ENCODE measurements around the gene HLCS. TPM values are rescaled to one million over a fixed set of nuclear protein-coding genes. Genes with fewer than 3 reads are reported as not detected.

Gene HLCS
- total RNA-seq, 1 experiment from 2014 or later: 30.9 TPM

- no peak for DNase-seq (ENCODE audit: low read depth)
Measured at GRCh38 chr21:36747041-36747814, 219.2 kb downstream of the HLCS start.

DNA sequence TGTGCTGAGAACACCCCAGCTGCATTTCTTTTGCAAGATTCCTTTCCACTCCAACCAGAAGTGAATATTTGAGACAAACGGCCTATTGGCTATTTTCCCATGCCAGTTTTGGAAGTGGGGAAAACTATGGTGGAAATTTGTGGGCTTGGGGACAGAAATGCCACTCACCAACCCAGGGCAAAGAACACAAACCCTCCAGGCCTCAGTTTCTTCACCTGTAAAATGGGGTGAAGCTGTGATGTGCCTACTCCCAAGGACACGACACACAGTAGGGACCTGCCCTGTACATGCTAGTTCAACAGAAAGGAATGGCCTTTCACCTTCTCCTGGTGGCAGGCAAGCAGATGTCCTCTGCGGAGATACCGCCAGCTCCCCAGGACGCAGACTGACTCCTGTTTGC is 221.0 kb downstream of the HLCS start:
- no peak for DNase-seq (ENCODE audit: low read depth)

- DNase-seq (ENCODE audit: low read depth): no peak
Measured at GRCh38 chr21:36744560-36745231, 221.8 kb downstream of the HLCS start.

- no peak for DNase-seq (ENCODE audit: low read depth)
Measured at GRCh38 chr21:36744190-36744559, 222.3 kb downstream of the HLCS start.

DNA sequence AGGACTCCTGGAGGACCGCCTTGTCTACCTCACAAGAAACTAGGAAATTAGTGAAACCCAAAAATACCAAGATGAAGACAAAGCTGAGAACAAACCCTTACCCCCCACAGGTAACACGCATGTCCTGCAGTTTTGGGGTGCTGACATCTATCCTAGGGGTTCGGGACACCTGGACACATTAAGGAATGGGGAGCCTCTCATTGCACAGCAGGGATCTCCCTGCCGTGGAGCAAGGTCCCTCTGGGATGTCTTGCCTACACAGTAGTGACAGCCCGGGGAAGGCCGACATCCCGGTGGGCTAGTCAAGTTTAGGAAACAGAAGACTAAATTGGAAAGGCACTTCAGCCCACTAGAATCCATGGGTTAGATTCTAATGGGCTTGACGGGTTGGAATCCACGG is 223.0 kb downstream of the HLCS start:
- no peak for DNase-seq (ENCODE audit: low read depth)

GRCh38 chr21:36743008-36743407 is 223.5 kb downstream of the HLCS start:
- DNase-seq (ENCODE audit: low read depth): no peak

DNA sequence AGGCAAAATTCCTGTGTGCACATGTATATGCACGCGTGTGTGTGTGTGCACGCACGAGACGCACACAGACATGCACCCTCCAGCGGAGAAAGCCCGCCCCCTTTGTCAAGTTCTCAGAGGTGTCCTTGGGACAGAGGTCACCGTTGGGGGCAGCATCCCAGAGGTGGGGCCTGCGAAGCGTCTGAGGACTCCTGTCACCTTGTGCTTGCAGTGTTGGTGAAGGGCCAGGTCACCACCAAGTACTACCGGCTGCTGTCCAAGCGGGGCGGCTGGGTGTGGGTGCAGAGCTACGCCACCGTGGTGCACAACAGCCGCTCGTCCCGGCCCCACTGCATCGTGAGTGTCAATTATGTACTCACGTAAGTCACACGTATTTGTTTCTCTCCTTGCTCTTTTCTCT is 225.0 kb downstream of the HLCS start:
- no peak for DNase-seq (ENCODE audit: low read depth)

DNA sequence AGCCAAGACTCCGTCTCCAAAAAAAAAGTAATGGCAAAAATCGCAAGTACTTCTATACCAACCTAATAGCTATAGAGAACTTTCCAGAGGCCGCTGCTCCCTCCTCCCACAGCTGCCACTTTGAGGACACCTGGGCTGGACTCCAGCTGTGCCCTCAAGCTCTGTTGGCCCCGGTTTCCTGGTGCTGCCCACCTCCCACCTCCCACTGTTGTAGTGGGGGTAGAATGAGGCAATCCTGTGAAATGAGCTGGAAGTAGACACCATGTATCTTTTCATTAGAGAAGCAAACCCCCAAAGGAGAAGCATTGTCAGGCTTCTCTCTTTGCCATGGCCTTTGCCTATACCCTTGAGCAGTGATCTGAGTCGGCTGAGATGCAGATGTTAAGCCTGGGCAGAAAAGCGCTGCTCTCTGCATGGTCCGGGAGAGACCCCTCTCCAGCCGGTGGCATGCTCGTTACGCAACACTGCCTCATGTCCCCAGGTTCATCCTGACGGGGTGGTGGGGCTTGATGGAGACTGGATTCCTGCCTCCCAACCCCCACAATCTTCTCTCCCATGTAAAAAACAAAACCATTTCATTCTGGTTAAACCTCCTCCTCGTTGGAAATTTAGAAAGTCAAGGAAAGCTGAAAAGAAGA is 227.9 kb downstream of the HLCS start:
- no peak for DNase-seq (ENCODE audit: low read depth)

GRCh38 chr21:36735724-36736320 is 230.6 kb downstream of the HLCS start:
- peak; percentile 21 for DNase-seq (ENCODE audit: low read depth)

DNA sequence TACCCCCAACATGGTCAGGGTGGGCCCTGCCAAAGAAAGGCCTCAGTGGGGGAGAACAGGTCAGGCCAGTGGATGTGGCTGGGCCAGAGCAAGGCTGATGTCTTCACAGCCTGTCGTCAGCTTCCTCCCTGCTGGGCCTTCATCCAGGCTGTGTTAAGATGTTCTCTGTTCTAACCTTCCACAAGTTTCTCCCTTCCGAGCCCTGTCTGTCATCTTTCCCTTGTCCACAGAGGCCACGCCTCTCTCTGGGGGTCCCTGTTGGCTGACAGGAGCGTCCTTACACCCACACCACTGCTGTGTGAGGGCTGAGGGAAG is 231.3 kb downstream of the HLCS start:
- DNase-seq (ENCODE audit: low read depth): no peak

- no peak for DNase-seq (ENCODE audit: low read depth)
Measured at GRCh38 chr21:36734367-36735200, 231.9 kb downstream of the HLCS start.

DNA sequence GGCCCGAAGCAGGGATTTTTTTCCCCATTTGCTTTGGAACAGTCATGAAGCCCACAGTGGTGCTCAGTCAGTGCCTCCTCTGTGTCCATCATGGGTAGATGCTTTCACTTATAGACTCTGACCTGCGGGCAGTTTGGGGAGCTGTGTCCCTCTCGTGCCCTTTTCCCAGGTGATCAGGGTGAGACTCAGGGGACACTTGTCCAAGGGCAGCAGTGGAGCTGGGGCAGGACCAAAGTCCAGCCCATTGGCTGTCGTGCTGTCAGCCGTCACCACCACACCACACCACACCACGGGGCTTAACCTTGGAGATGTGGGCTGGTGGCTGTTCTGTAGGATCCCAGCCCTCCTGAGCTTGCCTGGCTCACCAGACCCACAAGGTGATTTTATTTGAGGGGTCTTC is 232.6 kb downstream of the HLCS start:
- DNase-seq (ENCODE audit: low read depth): no peak

DNA sequence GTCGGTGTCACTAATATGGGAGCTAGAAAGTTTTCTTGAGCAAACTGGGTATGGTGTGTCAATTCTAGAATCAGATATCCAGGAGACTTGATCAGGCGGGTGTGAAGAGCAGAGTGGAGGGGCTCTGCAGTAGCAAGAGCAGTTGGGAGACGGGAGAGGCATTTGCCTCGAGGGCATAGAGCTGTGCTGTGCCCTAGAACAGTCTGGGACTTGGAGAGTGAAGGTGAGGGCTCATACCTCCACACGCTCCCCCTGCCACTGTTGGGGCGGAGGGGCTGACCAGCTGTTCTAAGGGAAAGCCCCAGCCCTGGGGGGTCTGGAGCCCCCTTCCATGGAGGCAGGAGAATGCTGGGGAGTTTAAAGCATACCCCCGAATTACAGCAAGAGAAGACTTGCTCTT is 233.7 kb downstream of the HLCS start:
- no peak for DNase-seq (ENCODE audit: low read depth)

DNA sequence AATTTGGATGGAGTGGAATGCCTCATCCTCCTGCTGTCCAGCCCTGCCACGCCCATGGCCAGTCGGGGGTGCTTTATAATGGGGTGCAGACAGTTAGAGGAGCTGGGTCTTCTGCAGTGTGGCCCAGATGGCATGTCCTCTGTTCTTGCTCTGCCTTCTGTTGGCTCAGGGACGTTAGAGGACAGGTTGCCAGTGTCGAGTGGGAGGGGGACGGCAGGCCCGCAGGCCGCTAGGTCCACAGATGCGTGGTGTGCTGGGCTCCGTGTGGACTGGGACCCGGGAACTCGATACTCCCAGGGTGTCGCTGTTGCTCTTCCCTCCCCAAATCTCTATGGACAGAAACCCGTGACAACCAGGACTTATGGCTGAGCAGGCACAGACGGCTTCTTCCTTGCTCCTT is 234.3 kb downstream of the HLCS start:
- no peak for DNase-seq (ENCODE audit: low read depth)

DNA sequence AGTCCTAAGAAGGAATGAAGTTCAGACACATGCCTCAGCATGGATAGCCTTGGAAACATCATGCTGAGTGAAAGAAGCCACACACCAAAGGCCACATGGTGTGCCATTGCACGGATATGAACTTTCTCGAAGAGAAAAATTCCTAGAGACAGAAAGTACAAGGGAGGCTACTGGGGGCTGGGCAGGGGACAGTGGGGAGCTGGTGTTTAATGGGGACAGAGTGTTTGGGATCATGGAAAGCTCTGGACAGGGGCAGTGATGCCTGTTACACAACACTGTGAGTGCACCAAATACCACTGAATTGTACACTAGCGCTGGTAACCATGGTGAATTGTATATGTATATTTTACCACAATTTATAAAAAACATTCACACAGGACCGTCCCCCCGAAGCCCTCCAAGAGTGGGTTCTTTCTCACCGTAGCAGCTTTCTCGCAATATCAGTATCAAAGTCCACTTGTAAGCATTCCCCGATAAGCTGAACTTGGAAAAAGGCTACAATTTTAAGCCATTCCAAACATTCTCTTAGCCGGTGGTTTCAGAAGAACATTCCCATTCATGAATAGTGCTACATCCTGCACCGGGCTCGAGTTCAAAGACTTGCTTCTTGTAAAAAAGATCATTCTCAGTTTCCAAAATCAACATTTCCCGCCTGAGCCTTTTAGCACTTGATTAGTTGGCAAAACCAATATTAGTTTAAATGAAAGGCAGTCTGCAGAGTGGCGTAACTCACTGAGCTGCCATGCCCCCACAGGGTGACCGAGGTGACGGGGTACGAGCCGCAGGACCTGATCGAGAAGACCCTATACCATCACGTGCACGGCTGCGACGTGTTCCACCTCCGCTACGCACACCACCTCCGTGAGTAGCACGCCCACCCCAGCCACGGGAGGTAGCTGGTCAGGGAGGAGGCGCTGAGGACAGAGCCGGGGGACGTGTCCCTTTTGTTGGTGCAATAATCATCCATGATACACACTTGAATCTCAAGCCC is 235.9 kb downstream of the HLCS start:
- DNase-seq (ENCODE audit: low read depth): no peak

GRCh38 chr21:36729310-36729970 is 237.0 kb downstream of the HLCS start:
- no peak for DNase-seq (ENCODE audit: low read depth)

- DNase-seq (ENCODE audit: low read depth): no peak
Measured at GRCh38 chr21:36728371-36729111, 237.9 kb downstream of the HLCS start.

GRCh38 chr21:36727866-36728265 is 238.6 kb downstream of the HLCS start:
- no peak for DNase-seq (ENCODE audit: low read depth)

DNA sequence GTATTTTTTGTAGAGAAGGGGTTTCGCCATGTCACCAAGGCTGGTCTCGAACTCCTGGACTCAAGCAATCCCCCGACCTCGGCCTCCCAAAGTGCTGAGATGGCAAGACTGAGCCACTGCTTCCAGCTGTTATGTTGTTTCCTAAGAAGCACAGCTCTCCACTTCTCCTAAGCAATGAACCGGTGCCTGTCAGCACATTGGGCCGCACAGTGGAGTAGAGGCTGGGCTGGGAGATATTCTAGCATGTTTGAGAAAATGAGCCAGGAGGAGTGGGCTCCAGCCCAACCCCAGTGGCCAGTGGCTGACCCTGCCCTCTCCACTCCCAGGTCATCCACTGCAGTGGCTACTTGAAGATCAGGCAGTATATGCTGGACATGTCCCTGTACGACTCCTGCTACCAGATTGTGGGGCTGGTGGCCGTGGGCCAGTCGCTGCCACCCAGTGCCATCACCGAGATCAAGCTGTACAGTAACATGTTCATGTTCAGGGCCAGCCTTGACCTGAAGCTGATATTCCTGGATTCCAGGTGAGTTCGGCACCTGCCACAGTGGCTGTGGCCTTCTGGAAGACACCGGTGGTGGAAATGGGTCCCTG is 240.6 kb downstream of the HLCS start:
- no peak for DNase-seq (ENCODE audit: low read depth)
